Measurements from ENCODE around the gene NKAIN2.

DNA sequence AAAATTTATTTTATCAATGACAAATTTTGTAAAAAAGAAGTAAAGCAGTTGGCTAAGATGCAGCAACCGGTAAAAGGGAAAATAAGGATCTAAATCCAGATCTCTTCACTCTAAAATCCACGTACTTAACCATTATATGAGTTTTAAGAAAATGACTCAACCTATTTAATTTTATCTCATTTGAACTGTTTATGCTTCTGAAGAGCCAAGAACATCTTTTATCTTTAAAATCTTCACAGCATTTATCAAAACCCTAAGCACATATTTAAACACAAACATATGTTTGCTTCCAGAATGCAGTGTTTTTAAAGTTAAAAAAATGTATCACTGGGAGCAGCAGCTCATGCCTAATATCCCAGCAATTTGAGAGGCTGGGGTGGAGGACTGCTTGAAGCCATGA, 339.2 kb downstream of the NKAIN2 start:
- no peak for TF ChIP-seq CTCF (IDR thresholded peaks at IDR 0.05; ENCODE audit: low read depth, low read length)
- no peak for TF ChIP-seq POLR2A (IDR thresholded peaks at IDR 0.05; ENCODE audit: extremely low read depth, insufficient read length)
